Cerebellar nuclear complex (tissue), 1 donor: ENCODE data around the gene OVOL1.

ENCODE experiments used
- DNase-seq, 2 experiments: peaks; one replicate each; lab custom pipeline; 2025; lab: John Stamatoyannopoulos, UW

OVOL1 gene

GRCh38 chr11:65777821-65778361 is 9.0 kb upstream of the OVOL1 start:
- DNase-seq, result no peak

DNA sequence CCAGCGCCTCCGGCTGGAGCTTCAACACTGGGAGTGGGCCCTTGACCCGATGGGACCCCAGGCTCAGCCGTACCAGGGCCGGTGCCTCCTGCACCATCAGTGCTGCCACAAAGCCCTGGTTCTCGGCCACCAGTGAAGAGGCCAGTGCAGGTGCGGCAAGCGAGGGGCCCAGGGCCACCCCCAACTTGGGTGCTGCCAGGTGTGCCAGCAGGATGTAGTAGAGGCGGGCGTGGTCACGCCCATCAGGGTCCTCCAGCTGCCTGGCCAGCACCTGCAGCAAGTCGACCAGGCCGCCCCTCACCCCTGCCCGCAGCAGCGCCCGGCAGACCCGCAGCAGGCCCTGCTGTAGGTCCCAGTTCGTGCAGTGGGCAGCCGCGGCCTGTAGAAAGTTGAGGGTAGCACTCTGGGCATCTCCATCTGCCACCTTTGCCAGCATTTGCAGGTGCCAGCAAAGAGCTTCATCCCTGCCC is 8.4 kb upstream of the OVOL1 start:
- DNase-seq, result no peak

DNA sequence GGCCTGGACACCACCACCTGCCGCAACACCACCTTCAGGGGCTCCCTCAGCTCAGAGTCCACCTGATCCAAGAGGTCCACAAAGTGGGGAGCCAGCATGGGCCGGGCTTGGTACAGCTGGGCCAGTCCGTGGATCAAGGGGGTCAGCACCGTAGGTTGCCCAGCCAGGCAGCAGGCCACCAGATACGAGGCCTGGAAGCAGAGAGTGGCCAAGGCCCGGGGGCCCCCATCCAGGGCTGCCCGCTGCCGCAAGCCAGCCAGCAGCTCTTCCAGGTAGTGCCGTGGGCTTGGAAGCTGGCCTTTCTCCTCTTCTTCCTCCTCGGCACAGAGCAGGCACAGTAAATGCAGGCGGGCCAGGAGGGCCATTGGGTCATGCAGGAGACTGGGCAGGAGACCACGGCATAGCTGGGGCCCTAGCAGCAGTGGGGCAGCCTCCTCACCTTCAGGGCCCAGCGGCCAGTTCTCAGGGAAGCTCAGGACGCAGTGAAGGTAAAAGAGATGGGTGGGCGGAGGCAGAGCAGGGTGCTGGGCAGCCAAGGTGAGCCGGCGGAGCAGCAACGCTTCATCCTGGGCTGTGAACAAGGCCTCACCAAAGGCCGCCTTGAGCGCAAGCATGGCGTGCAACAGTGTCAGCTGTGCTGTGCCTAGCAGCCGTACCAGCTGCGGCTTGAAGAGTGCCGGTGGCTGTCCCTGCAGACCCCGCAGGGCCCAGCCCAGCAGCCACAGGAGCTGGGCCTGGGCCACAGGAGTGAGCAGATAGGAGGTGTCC is 7.8 kb upstream of the OVOL1 start:
- DNase-seq, result no peak

DNA sequence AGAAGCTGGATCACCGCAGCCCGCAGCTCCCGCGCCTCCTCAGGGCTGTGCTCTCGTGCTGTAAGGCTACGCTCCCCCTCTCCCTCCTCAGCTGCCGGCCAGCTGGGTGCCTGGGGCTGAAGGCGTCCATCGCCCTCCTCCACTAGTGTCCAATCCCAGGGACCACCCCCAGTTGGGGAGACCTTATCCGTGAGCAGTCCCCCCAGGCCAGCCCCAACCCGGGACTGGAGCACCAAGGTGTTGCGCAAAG is 7.3 kb upstream of the OVOL1 start:
- no peak for DNase-seq

GRCh38 chr11:65779919-65780769 is 6.7 kb upstream of the OVOL1 start:
- no peak for DNase-seq

DNA sequence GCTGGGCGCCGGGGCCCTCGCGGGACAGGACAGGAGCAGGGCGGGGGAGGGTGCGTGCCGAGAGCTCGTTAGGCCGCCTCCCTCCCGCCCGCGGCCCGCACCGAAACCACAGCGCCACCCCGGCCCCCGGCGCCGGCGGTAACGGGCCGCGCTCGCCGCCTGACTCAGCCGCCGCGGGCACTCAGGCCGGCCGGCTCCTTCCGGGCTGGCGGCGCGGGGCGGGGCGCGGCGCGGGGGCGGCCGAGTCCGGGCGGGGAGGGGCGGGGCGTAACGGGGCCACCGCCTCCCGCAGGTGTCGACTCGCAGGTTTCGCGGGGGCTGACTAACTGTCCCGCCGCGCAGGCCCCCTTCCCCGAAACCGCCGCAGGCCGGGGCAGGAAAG is 6.1 kb upstream of the OVOL1 start, which contains the start of gene AP5B1:
Gene AP5B1, minus strand, starts transcription at position 207 of the 382 bp plus-strand sequence. CDS start 385 bp downstream, outside the sequence.
- no peak for DNase-seq

- no peak for DNase-seq
Measured at GRCh38 chr11:65781152-65781961, 5.5 kb upstream of the OVOL1 start.

- no peak for DNase-seq
Measured at GRCh38 chr11:65781962-65782815, 4.7 kb upstream of the OVOL1 start.

DNA sequence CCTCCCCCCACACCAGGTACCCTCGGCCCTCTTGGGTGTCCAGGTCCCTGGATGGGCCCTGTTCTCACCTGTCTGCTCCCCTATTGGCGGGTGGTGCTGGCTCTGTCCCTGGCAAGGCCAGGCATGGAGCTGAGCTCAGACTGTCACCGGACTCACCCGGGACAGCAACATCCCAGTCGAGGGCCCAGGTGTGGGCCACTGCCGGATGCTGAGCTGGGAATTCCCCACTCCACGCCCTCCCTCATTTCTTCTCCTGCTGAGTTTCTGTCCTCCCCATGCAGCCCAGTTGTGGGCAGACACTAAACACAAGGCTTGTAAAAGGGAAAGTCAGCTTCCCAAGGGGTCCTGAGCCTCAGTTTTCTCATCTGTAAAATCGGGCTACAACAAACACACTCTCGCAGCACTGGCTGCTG is 4.0 kb upstream of the OVOL1 start:
- DNase-seq, result no peak

DNA sequence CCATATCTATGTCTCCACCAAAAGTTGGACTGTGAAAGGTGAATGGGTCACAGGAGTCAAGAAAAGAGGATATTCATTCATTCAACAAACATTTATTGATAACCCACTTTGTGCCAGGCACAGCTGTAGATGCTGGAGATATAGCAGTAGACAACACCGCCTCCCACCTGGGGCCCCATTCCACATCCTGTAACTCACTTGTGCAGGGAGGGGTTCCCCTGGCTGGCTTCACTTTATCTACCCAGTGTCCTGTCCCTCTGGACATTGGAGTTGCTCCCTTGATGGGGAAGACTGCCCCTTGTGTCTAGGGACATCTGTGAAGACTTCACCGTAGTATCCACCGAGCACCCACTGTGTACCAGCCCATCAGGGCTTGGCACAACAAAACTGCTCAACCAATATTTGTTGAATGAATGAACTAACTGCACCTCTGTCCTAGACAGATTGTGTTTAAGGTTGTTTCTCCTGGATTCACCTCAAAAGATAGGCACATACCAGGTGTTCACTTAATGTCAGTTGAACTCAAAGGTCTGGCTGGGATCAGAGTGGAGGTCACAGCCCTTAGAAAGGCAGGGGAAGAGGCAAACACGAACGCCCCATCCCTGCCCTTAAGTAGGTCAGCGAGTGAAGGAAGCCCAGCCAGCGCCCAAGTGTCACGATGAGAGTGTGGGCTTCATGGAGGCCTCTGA is 1.4 kb upstream of the OVOL1 start:
- DNase-seq, result no peak

- DNase-seq, result no peak
Measured at GRCh38 chr11:65786008-65786785, 666 bp upstream of the OVOL1 start.

- no peak for DNase-seq
Measured at GRCh38 chr11:65787649-65788622, 1.1 kb downstream of the OVOL1 start.

DNA sequence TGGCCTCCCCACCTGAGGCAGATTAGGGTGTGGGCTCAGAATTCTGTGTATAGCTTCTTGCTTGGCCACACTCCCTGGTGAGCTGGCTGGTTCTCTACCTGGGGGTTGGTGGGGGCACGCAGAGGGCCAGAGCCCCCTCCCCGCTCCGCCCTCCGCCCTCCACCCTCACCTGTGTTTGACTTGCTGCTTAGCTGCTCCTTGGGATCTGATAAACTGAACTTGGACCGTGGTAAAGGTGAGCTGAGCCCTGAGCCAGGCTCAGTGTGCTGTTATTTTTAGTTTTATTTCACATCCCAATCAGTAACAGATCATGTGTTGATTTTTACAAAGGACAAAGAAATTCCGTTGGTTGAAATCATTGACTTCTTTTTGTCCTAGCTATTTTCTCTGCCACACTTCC is 2.0 kb downstream of the OVOL1 start:
- DNase-seq, result no peak

DNA sequence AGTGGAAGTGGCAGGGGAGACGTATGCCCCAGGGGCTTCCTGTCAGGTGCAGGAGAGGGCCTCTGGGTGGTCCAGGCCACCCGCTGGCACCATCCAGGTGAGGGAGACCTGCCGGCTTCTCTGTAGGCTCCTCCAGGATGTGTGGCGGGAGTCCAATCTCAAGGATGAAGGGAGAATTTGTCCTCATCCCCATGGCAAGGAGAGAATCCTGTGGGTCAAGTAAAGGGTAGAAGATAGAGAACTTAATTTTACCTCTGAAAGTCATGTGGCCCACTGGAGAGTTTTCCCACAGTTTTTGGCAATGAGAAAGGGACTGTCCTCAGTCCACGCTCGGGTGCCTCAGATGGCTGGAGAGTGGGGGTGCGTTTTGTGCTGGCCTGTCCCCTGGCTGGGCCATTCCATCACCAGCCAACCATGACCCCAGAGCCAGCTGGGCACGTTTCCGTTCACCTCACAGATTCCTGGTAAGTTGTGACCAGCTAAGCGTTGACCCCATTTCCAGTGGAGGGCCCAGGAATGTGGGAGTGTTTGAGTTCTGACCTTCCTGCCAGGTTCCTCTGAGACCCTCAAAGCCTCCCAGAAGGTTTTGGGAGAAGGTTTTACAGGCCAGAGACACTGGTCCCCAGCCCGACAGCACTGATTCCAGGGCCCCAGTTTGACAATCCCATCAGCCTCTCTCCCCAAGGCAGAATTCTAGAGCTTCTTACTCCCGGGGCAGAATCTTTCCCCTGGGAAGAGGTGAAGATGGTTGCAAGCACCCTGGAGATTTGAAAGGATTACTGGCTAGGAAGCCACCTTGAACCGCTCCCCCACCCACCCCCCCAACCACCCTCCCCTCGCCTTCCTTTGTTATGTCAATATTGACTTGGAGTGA is 2.6 kb downstream of the OVOL1 start:
- no peak for DNase-seq

DNA sequence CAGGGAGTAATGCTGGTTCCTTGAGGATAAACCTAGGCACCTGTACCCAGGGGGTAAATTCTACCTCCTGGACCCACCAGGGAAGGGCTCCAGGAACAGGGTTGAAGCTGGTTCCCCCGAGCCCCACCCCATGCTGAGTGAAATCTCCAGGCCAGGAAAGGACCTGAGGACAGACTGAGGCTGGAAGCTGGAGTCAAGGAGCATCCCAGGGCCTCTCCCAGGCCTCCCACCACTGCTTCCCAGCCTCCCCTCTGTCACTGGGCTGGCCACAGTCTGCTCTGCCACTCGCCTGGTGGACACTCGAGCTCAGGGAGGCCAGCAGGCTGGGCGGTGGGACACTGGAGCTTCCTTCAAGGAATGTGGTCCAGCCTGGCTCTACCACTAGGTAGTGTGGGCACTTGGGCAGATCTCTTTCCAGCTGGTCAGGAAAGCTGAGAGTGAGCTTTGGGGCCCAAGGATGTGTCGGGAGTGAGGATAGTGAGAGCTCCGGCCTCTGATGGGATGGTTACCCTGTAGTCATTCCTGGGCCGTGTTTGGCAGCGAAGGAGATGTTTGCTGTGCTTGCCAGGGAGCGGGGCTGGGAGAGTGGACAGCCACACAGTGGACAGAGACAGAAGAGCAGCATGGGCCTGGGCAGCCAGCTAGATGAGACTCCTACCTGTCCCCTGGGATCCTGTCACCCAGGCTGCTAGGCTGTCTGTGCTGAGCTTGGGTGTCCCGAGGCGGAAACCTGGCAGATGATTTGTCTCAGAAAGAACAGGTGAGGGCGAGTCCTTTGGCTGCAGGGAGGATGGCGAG is 3.4 kb downstream of the OVOL1 start:
- no peak for DNase-seq

GRCh38 chr11:65790902-65791650 is 4.2 kb downstream of the OVOL1 start:
- no peak for DNase-seq
